Measurements from ENCODE around the gene DCDC2. TPM values are rescaled to one million over a fixed set of nuclear protein-coding genes. Genes with fewer than 3 reads are reported as not detected.
A peak's percentile ranks its signal among the peaks of the same experiment; 100 is the strongest.
"Not testable (repeated sequence)": the region's sequence is repeated elsewhere in the genome, so short reads cannot be mapped to it uniquely, and the experiment has no call there.

DCDC2 gene
- total RNA-seq, 1 experiment from 2014 or later, result 45.1 TPM

- BruUV-seq (replicated peaks), result no TSS peak
- TF ChIP-seq CTCF (conservative IDR thresholded peaks at IDR 0.05; ENCODE audit: low read depth, low read length) (no peak), EZH2 (IDR thresholded peaks at IDR 0.05; ENCODE audit: borderline replicate concordance, low read depth, low read length, poor library complexity, severe bottlenecking) (no peak)
- no peaks in the 10 kb centered on the region for H3K36me3 ChIP-seq (ENCODE audit: insufficient read depth, low read length, poor library complexity, severe bottlenecking)
- H3K4me3 ChIP-seq (ENCODE audit: low read depth, low read length, poor library complexity, severe bottlenecking), result no peak overlapping the region
- ChIA-PET POLR2A (ENCODE audit: low non-redundant PET) (no interaction called here), CTCF (no interaction called here)
- no peaks in the 10 kb centered on the region for H3K9me3 ChIP-seq (ENCODE audit: low read depth, low read length, poor library complexity, severe bottlenecking)
- intact Hi-C loops (cut with micrococcal nuclease; ENCODE audit: unreplicated experiment), result loop anchor here (5.0 kb wide), 1 partner anchor 65 kb away; no protein-coding TSS in a partner anchor
- H3K27ac ChIP-seq (ENCODE audit: low read depth, low read length, poor library complexity, severe bottlenecking), result no peak overlapping the region
- no peaks in the 10 kb centered on the region for H3K27me3 ChIP-seq (replicated peaks; ENCODE audit: insufficient read depth, low read depth, low read length, poor library complexity)
- DNase-seq (ENCODE audit: low spot score), result no peak
- H3K4me1 ChIP-seq (ENCODE audit: insufficient read depth, low read length, poor library complexity, severe bottlenecking), result peaks cover 57% of the 10 kb centered on the region
These were observed 85.7 kb downstream of the DCDC2 start for GRCh38 chr6:24272148-24272547.

- no peak overlapping the region for H3K27ac ChIP-seq (ENCODE audit: low read depth, low read length, poor library complexity, severe bottlenecking)
- H3K36me3 ChIP-seq (ENCODE audit: insufficient read depth, low read length, poor library complexity, severe bottlenecking), result peaks cover 5% of the 10 kb centered on the region
- intact Hi-C loops (cut with micrococcal nuclease; ENCODE audit: unreplicated experiment), result loop anchor here (5.0 kb wide), 1 partner anchor 63 kb away; no protein-coding TSS in a partner anchor
- TF ChIP-seq EZH2 (IDR thresholded peaks at IDR 0.05; ENCODE audit: borderline replicate concordance, low read depth, low read length, poor library complexity, severe bottlenecking) (no peak), CTCF (conservative IDR thresholded peaks at IDR 0.05; ENCODE audit: low read depth, low read length) (no peak)
- ChIA-PET POLR2A (ENCODE audit: low non-redundant PET) (interaction anchor here (0.6 kb wide), 1 partner anchor 200 kb away, joined by 5 read pairs; no protein-coding TSS in a partner anchor), CTCF (no interaction called here)
- DNase-seq (ENCODE audit: low spot score), result no peak
- no peaks in the 10 kb centered on the region for H3K9me3 ChIP-seq (ENCODE audit: low read depth, low read length, poor library complexity, severe bottlenecking)
- H3K4me1 ChIP-seq (ENCODE audit: insufficient read depth, low read length, poor library complexity, severe bottlenecking), result peaks cover 36% of the 10 kb centered on the region
- BruUV-seq (replicated peaks), result no TSS peak
- H3K27me3 ChIP-seq (replicated peaks; ENCODE audit: insufficient read depth, low read depth, low read length, poor library complexity), result no peaks in the 10 kb centered on the region
- H3K4me3 ChIP-seq (ENCODE audit: low read depth, low read length, poor library complexity, severe bottlenecking), result no peak overlapping the region
These were observed 87.8 kb downstream of the DCDC2 start for GRCh38 chr6:24270011-24270410.

- H3K4me1 ChIP-seq (ENCODE audit: insufficient read depth, low read length, poor library complexity, severe bottlenecking); DNase-seq (ENCODE audit: low spot score); POLR2A ChIA-PET (ENCODE audit: low non-redundant PET); H3K4me3 ChIP-seq (ENCODE audit: low read depth, low read length, poor library complexity, severe bottlenecking); H3K27me3 ChIP-seq (replicated peaks; ENCODE audit: insufficient read depth, low read depth, low read length, poor library complexity); H3K27ac ChIP-seq (ENCODE audit: low read depth, low read length, poor library complexity, severe bottlenecking); BruUV-seq (replicated peaks); intact Hi-C loops (cut with micrococcal nuclease; ENCODE audit: unreplicated experiment): not testable (repeated sequence)
- Histone ChIP-seq H3K9me3 (ENCODE audit: low read depth, low read length, poor library complexity, severe bottlenecking) (peaks cover 19% of the 10 kb centered on the region), H3K36me3 (ENCODE audit: insufficient read depth, low read length, poor library complexity, severe bottlenecking) (peaks cover 20% of the 10 kb centered on the region)
- CTCF ChIA-PET, result interaction anchor here (1.0 kb wide), 1 partner anchor 16 kb away, joined by 4 read pairs; no protein-coding TSS in a partner anchor
These were observed 99.6 kb downstream of the DCDC2 start for GRCh38 chr6:24258214-24258613.

- peaks cover 20% of the 10 kb centered on the region for H3K9me3 ChIP-seq (ENCODE audit: low read depth, low read length, poor library complexity, severe bottlenecking)
- intact Hi-C loops (cut with micrococcal nuclease; ENCODE audit: unreplicated experiment), result no loop called here
- H3K27ac ChIP-seq (ENCODE audit: low read depth, low read length, poor library complexity, severe bottlenecking), result peak overlapping the region; percentile 53
- TF ChIP-seq CTCF (conservative IDR thresholded peaks at IDR 0.05; ENCODE audit: low read depth, low read length), result peak; percentile 34; the same call in 1 of the 2 replicates
- TF ChIP-seq EZH2 (IDR thresholded peaks at IDR 0.05; ENCODE audit: borderline replicate concordance, low read depth, low read length, poor library complexity, severe bottlenecking), result no peak
- peaks cover 20% of the 10 kb centered on the region for H3K36me3 ChIP-seq (ENCODE audit: insufficient read depth, low read length, poor library complexity, severe bottlenecking)
- no peak for DNase-seq (ENCODE audit: low spot score)
- ChIA-PET POLR2A (ENCODE audit: low non-redundant PET) (no interaction called here), CTCF (interaction anchor here (1.0 kb wide), 1 partner anchor 17 kb away, joined by 4 read pairs; no protein-coding TSS in a partner anchor)
- H3K4me3 ChIP-seq (ENCODE audit: low read depth, low read length, poor library complexity, severe bottlenecking), result no peak overlapping the region
- no TSS peak for BruUV-seq (replicated peaks)
- H3K27me3 ChIP-seq (replicated peaks; ENCODE audit: insufficient read depth, low read depth, low read length, poor library complexity), result no peaks in the 10 kb centered on the region
- H3K4me1 ChIP-seq (ENCODE audit: insufficient read depth, low read length, poor library complexity, severe bottlenecking), result peaks cover 3% of the 10 kb centered on the region
These were observed 100.6 kb downstream of the DCDC2 start for GRCh38 chr6:24257282-24257681.
